VCaP (cell line): Measurements from ENCODE around the gene TSKU.

ENCODE experiments used
- H3K27ac ChIP-seq: fragments of 450-650 bp; 2 replicates; pipeline ENCODE4 v1.5.1; 2017
- CTCF ChIP-seq: fragments of 450-650 bp; conservative IDR thresholded peaks from 2 replicates; pipeline ENCODE4 v1.5.1; 2017; ENCODE audit warnings: mild to moderate bottlenecking, moderate library complexity

TSKU gene

GRCh38 chr11:76772783-76773106 is 10.4 kb upstream of the TSKU start:
- H3K27ac ChIP-seq: peak overlapping the region; percentile 33
- TF ChIP-seq CTCF: no peak

- peak overlapping the region; percentile 33 for H3K27ac ChIP-seq
- no peak for TF ChIP-seq CTCF
Measured at GRCh38 chr11:76773921-76774361, 9.2 kb upstream of the TSKU start.

- no peak overlapping the region for H3K27ac ChIP-seq
- TF ChIP-seq CTCF: no peak
Measured at GRCh38 chr11:76776472-76776871, 6.7 kb upstream of the TSKU start.

GRCh38 chr11:76777305-76777704 is 5.9 kb upstream of the TSKU start:
- 0 out of 2 replicates have a peak overlapping the region, but pooled peaks have one; percentile 2 for H3K27ac ChIP-seq
- TF ChIP-seq CTCF: no peak

GRCh38 chr11:76777876-76778275 is 5.3 kb upstream of the TSKU start:
- no peak overlapping the region for H3K27ac ChIP-seq
- no peak for TF ChIP-seq CTCF

- no peak overlapping the region for H3K27ac ChIP-seq
- no peak for TF ChIP-seq CTCF
Measured at GRCh38 chr11:76778874-76779273, 4.3 kb upstream of the TSKU start.

GRCh38 chr11:76781046-76781801 is 1.9 kb upstream of the TSKU start:
- no peak overlapping the region for H3K27ac ChIP-seq

More at GRCh38 chr11:76781046-76781801, 1.9 kb upstream of the TSKU start:
- TF ChIP-seq CTCF: no peak
